GM12874 (cell line): ENCODE measurements around the gene DHX36.

Experiments
- TF ChIP-seq, protein P1 (sequence below): IDR thresholded peaks from 2 replicates; pipeline ENCODE4 v1.5.1; 2011; ENCODE audit warnings: low read depth, mild to moderate bottlenecking, control low read depth, low read length, moderate library complexity; ENCODE audit not compliant: insufficient read depth

DHX36 gene

DNA sequence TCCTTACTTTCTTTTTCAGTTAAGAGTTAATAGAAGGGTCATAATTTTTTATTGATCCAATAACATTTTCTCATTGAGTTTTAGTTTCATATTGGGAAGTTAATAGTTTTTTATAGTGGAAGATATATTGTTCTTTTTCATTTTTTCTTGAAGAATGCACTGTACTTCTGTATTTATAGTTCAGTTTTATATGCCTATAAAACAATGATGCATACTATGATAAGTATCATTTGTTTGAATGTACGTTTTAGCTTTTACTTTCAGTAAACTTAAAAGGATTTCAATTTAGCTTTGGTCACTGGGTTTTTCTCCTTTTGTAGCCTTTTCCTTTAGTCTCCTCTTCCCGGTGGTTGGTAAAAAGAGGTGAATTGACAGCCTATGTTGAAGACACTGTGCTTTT lies 98.8 kb downstream of the DHX36 start:
- TF ChIP-seq, protein P1, sequence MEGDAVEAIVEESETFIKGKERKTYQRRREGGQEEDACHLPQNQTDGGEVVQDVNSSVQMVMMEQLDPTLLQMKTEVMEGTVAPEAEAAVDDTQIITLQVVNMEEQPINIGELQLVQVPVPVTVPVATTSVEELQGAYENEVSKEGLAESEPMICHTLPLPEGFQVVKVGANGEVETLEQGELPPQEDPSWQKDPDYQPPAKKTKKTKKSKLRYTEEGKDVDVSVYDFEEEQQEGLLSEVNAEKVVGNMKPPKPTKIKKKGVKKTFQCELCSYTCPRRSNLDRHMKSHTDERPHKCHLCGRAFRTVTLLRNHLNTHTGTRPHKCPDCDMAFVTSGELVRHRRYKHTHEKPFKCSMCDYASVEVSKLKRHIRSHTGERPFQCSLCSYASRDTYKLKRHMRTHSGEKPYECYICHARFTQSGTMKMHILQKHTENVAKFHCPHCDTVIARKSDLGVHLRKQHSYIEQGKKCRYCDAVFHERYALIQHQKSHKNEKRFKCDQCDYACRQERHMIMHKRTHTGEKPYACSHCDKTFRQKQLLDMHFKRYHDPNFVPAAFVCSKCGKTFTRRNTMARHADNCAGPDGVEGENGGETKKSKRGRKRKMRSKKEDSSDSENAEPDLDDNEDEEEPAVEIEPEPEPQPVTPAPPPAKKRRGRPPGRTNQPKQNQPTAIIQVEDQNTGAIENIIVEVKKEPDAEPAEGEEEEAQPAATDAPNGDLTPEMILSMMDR, result no peak

DNA sequence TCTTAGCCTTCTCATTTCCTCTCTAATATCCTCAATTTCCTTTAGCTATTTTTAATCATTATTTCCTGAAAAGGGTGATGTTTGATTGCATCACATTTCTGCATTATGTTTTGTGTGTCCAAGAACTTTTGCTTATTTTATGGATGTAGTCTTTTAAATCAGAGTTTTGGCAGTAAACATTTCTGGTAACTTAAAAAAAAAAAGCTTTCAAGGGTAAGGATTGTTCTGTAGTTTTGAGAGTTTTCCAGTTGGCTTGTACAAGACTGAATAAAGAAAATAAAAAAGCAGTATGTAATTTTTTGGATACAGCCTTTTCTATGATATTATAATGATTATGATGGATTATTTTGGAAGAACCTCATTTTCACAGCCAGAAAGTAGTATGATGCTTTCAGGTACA lies 99.4 kb downstream of the DHX36 start:
- TF ChIP-seq, protein P1, result no peak

DNA sequence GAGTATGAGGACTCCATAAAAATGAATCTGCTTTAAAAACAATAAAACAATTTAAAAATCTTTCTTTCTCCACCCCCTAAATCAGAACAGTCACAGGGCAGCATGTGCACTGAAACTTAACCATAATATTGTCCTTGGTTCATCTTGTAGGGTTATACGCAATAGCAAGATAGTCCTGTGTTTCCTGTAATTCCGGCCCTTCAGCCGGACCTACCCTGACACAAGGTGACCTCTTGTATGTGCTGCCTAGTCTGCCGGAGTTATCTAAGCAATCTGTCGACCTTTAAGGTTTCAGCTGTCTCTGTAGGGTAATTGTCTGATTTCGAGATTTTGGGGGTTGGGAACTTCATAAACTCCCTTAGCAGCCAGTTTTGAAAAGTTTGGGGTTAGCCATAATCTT lies 99.9 kb downstream of the DHX36 start:
- TF ChIP-seq, protein P1, result no peak

DNA sequence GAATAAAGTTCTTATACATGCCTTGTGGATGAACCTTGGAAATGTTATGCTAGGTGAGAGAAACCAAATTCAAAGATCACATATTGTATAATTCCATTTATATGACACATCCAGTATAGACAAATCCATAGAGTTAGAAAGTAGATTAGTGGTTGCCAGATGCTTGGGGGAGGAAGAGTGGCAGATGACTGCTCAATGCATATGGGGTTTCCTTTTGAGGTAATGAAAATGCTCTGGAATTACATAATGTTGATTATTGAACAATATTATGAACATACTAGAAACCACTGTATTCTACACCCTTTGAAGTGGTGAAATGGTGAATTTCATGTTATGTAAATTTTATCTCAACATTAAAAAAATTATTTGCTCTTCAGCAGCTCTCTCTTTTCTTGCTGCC lies 100.8 kb downstream of the DHX36 start:
- TF ChIP-seq, protein P1, result no peak
